GM19397 (cell line): ENCODE data around the gene EPS15.
"Not testable (repeated sequence)": the region's sequence is repeated elsewhere in the genome, so short reads cannot be mapped to it uniquely, and the experiment has no call there.

Source experiments
- ATAC-seq: cut with Tn5 transposase; IDR thresholded peaks from one replicate; pipeline ENCODE4 v1.9.1; 2021; ENCODE audit warnings: mild to moderate bottlenecking, moderate library complexity; ENCODE audit not compliant: unreplicated experiment

The EPS15 gene

GRCh38 chr1:51433269-51433971, 85.6 kb downstream of the EPS15 start:
- ATAC-seq, result no peak

DNA sequence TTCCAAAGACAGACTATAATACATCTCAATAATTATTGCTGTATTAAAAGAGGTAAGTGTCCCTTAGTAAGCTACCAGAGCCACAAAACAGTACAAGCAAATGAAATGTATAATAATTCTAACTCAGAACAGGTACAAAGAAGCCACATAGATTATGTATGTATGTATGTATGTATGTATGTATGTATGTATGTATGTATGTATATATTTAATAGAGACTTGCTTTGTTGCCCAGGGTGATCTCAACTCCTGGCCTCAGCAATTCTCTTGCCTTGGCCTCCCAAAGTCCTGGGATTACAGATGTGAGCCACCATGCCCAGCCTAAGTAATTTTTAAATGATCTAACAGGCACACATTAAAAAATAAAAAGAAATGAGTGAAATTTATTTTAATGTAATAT, 86.9 kb downstream of the EPS15 start:
- no peak for ATAC-seq

DNA sequence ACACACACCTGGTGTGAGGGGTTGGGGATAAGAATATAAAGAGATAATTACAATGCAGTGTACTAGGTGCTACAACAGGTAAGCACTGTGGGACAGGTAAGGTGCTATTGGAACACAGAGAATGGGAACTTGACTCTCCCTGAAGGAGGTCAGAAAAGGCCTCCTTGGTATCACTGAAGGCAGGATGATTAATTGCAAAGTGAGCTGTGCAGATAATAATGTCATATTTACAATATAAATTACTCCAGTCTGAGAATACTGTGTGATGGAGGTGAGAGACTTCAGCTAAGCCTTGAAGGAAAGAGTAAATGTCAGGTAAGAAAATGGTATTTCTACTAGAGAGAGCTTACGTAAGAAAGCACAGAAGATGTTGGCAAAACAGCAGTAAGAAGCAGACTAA, 91.6 kb downstream of the EPS15 start:
- no peak for ATAC-seq

- no peak for ATAC-seq
Measured at GRCh38 chr1:51425955-51426354, 93.1 kb downstream of the EPS15 start.

DNA sequence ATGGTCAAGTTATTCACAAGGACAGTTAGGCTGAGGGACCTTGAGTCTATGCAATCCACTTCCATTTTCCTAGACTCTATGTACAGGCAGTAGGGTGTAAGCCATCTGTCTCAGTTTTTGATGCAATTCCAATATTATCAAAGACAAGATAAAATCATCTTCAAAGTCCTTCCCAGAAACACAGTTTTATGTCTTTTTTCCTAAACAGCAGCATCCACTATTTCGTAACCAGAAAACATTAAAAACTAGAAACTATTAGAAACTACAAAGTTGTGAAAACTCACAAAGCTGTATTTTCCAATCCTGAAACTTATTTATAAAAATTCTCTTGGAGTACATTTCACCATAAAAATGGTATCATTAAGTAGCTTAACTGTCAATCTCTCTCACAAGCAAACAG, 93.8 kb downstream of the EPS15 start:
- no peak for ATAC-seq

- ATAC-seq, result no peak
Measured at GRCh38 chr1:51423073-51423821, 95.8 kb downstream of the EPS15 start.

DNA sequence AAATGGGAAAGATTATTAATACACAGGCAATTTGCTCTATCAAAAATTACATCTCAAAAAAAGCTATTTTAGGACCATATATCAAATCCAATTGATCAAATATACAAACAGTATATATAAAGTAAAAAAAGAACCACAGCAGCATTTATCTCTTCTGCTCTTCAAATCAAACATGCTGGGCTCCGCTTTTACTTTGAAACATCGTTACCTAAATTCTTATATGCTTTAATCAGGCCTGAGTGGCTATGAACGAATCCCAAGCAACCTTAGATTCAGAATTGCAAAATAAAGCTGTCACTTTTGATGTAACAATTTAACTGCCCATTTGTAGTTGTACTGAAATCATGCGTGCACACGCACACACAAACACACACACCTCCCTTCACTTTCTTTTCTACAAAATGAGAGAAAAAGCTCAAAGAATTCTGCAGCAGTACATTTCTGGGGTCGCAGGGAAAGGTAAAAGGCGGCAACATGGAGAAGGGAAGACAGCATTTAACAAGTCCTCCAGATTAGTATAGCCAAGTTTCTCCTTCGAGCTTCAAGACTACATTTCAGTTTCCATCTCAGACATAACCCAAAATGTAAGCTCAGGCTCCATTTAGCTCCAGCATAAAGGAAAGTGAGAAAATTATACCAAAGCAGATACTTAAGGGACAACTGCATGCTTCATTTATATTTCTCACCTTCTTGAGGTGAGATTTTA, 96.5 kb downstream of the EPS15 start:
- no peak for ATAC-seq

DNA sequence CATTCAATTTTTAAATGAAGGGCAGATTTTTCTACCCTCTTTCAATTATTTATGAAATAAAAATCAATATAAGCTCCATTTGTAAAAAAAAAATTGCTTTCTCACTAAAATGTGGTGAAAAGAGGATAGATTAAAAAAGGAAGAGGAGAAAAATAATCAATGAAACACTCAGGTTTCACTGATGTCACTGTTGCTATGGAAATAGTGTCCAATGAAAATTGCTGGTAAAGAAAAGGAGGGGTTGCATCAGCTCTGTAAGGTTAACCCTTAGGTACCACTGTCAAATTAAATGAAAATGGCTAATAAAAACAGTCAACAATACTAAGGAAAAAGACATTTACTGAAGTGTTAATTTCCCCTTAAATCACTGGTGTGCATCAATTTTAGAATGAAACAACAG, 97.1 kb downstream of the EPS15 start:
- ATAC-seq, result no peak

DNA sequence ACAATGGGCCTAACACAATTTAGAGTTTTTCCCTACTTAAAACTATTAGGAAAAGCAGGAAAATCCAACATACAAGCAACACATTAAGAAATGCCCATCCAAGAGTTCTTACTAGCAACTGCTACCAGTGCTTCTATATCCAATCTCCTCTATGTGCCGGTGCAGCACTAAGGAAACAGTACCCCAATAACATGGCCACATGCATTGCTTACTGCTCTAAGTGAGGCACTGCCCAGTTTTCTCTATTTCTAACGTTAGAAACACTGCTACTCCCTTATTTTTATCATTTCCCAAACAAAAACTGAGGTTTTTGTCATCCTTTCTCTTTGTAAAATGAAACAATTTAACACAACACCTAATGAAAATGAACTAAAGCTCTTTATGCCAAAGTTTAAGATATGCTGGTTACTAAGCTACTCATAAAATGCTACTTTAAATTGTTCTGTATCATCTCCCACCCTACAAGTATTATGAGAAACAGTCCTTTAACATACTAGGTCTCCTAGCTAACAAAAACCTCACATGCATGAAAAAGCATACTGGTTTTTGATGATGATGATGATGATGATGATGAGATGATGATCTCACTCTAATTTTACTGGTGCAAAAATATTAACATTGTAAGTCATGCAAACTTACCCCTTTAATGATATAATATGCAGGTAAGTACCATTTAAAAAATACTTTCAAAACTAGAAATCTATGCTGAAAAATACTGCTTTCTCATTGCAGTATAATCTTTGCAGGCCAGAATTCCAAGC, 98.0 kb downstream of the EPS15 start:
- ATAC-seq, result no peak

DNA sequence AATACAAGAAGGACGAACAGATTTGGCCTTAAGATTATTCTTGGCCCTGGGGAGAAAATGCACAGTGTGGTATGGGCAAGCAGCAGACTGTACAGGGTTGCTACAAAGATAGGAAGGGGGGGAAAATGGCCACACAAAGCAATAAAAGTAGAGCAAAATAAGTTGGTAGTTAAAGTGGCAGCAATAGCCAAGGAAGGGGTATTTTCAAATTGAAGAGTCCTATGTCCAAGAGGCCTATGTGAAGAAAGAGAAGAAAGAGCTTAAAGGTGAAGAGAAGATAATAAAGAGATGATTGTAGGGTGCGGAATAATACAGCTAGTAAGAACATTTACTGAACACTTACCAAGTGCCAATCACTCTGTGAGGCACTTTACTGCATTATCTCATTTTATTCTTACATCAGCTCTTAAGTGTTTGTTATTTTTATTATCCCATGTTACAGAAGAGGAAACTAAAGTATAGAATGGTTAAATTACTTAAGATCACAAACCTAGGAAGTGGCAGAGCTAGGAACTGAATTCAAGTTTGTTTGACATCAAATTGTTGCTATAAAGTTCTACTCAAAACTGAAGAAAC, 100.6 kb downstream of the EPS15 start:
- no peak for ATAC-seq

DNA sequence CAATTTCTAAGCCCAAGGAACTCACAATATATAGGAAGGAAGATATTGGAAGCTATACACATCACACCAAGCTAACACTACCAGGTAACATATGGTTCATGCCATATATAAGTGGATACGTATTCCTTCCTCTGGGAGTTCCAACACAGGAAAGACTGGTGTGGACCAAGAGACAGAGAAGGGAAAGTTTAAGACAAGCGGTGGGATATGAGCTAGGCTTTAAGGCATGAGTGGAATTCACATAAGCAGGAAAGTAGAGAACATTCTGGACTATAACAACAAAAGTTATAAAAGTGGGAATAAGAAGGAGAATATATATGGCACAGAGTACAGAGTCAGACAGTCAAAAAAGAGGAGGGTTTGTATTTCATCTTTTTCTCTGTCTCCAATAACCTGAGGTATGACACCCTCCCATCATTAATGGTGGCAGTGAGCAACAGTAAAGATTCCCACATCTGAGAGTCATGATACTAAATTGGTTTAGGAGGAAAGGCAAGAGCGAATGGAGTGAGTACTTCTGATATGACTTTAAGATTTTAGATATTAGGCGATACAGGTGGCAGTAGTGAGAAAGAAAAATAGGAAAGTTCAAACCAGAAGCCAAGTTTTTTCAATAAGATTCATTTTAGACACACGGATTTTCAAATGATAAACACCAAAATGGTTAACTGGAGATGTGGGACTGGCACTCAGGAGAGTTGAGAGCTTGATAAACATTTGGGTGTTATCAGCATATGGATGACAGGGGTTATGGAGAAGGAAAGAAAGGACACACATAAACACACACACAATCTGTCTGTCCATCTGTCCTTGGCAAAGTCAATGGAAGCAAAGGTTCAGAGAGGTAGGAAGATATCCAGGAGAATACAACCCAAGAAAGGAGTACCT, 101.3 kb downstream of the EPS15 start:
- ATAC-seq, result no peak

- no peak for ATAC-seq
Measured at GRCh38 chr1:51416910-51417309, 102.2 kb downstream of the EPS15 start.

GRCh38 chr1:51415963-51416362, 103.1 kb downstream of the EPS15 start:
- ATAC-seq, result no peak

GRCh38 chr1:51414811-51415210, 104.3 kb downstream of the EPS15 start:
- no peak for ATAC-seq

GRCh38 chr1:51411820-51412219, 107.2 kb downstream of the EPS15 start:
- ATAC-seq, result not testable (repeated sequence)

DNA sequence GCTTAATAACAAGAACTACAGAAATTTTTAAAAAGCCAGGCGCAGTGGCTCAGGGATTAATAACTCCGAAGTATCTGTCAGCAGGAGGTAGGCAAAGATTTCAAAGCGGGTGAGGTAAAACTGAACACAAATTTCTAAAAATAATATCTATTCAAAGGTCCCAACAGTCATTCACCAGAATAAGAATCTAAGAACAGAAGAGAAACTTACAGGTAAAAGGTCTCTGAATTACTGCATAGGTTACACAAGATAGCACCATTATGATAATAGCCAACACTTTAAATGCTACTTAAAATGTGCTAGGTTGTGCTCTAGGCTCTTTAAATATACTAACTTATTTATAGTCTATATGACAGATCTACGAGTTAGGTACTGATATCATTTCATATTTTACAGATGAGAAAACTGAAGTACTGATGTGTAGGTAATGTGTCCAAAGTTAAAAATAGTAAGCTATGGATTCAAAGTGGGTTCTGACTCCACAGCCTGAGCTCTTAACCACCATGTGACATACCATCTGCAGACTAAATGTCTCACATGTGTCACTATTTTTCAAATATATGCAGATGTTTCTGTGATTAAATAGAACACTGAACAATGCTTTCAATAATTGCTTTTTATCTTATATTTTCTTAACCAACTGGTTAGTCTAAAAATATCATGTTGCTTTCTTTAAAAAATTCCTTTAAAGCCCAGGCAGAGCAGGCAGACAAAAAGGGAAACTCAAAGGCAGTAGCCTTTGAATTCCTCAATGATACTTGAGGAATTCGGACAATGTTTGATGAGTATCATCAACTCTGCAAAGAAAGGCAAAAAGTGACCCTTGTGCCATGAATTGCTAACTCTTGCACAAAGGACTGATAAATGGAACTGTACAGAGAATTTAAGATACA, 108.3 kb downstream of the EPS15 start:
- ATAC-seq, result no peak

DNA sequence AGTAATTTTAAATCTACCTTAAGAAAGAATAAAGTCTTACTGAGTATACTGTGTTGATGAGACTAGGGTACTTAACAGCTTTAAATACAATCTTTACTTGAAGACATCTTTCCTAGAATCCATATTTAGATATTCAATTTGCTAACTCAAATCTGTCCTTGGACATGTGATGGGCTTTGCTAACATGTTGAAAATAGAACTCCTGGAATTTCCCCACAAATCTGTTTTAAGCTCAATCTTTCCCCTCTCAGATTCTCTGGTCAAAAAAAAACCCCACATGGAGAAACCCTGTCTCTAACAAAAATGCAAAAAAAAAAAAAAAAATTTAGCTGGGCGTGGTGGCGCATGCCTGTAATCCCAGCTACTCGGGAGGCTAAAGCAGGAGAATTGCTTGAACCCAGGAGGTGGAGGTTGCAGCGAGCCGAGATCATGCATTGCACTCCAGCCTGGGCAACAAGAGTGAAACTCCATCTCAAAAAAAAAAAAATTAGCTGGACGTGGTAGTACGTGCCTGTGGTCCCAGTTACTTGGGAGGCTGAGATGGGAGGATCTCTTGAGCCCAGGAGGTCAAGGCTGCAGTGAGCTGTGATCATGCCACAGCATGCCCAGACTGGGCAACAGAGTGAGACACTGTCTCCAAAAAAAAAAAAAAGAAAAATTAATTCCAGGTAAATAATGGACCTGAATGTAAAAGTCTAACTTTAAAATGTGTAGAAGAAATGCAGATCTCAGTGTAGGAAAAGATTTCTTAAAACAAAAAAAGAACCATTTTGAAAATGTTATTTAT, 109.1 kb downstream of the EPS15 start:
- not testable (repeated sequence) for ATAC-seq

DNA sequence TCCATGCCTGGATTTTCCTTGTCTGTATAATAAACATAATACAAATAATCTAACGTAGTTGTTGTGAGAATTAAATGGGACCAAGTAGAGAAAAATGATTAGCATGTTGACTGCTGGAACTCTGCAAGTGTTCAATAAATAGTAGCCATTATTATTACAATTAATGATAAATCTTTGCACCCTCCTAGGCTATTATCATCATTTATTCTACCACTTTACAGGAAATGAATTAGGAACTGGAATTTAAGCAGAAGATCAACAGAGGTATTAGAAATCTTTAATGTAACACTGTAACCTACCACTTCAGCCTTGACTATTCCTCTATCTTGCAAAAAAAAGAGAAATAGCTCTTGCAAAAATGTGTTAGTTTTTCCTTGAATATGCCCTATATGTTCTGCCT, 126.8 kb downstream of the EPS15 start:
- ATAC-seq, result no peak
